Measurements from ENCODE around the gene PDE3B. TPM values are rescaled to one million over a fixed set of nuclear protein-coding genes. Genes with fewer than 3 reads are reported as not detected.

Gene PDE3B
- total RNA-seq, 1 experiment from 2014 or later: 6.7 TPM

DNA sequence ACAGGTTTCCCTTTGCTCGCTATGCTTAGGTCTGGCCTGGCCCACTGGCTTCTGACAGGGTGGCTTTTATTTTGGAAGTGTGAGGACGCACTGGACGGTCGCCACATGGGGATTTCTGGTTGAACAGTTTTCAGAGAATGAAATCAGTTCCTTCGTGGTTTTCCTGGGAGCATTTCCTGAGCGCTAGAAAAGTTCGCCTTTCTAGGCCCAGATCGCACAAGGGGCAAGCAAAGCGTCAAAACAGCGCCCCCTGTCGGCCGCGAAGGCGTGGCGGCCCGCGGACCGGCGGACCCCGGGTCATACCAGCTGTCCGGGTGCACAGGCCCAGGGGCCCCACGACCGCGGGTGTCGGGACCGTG, 261.1 kb downstream of the PDE3B start:
- Histone ChIP-seq H3K4me3 (replicated peaks in 1 of 2; ENCODE audit: low read depth in 1 of 2, low read length in 2 of 2) (no peak overlapping the region), H2AFZ (ENCODE audit: low read depth, low read length, poor library complexity, severe bottlenecking) (no peak overlapping the region), H3K79me2 (ENCODE audit: insufficient read depth, low read length) (no peaks in the 10 kb centered on the region), H3K9ac (ENCODE audit: low read length) (no peak overlapping the region), H3K4me2 (ENCODE audit: low read length) (no peak overlapping the region), H3K9me2 (ENCODE audit: insufficient read depth) (no peaks in the 10 kb centered on the region), H3K27me3 (ENCODE audit: insufficient read depth, low read length) (no peaks in the 10 kb centered on the region), H3K27ac (ENCODE audit: low read depth, low read length) (no peak overlapping the region), H4K20me1 (ENCODE audit: insufficient read depth) (no peaks in the 10 kb centered on the region), H3K36me3 (ENCODE audit: control insufficient read depth in 1 of 2, insufficient read depth in 2 of 2, low read length in 2 of 2) (no peaks in the 10 kb centered on the region), H3K4me1 (ENCODE audit: control insufficient read depth in 1 of 2, insufficient read depth in 2 of 2, low read length in 2 of 2) (peaks cover 3 to 14% of the 10 kb centered on the region in 2 experiments; a peak in 2 of 4 replicates), H3K9me3 (ENCODE audit: control insufficient read depth in 1 of 2, insufficient read depth in 1 of 2, low read depth in 1 of 2, low read length in 2 of 2) (no peaks in the 10 kb centered on the region)
- CTCF ChIA-PET: interaction anchor here (0.9 kb wide), 1 partner anchor 115 kb away, joined by 3 read pairs; no protein-coding TSS in a partner anchor
- BruUV-seq (replicated peaks): no TSS peak
- POLR2A ChIA-PET: no interaction called here
- TF ChIP-seq, protein P1, sequence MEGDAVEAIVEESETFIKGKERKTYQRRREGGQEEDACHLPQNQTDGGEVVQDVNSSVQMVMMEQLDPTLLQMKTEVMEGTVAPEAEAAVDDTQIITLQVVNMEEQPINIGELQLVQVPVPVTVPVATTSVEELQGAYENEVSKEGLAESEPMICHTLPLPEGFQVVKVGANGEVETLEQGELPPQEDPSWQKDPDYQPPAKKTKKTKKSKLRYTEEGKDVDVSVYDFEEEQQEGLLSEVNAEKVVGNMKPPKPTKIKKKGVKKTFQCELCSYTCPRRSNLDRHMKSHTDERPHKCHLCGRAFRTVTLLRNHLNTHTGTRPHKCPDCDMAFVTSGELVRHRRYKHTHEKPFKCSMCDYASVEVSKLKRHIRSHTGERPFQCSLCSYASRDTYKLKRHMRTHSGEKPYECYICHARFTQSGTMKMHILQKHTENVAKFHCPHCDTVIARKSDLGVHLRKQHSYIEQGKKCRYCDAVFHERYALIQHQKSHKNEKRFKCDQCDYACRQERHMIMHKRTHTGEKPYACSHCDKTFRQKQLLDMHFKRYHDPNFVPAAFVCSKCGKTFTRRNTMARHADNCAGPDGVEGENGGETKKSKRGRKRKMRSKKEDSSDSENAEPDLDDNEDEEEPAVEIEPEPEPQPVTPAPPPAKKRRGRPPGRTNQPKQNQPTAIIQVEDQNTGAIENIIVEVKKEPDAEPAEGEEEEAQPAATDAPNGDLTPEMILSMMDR (IDR thresholded peaks at IDR 0.05 in 2 of 3, conservative IDR thresholded peaks at IDR 0.05 in 1 of 3; ENCODE audit: borderline replicate concordance in 1 of 3, insufficient read depth in 1 of 3, low read depth in 2 of 3, low read length in 2 of 3): peak in 2 of 3 experiments; percentile 23 to 36; a peak in 3 of 6 replicates
- no peak for TF ChIP-seq SIN3A (IDR thresholded peaks at IDR 0.05; ENCODE audit: low read depth)
- ATAC-seq (no peak), DNase-seq (ENCODE audit: low read depth, low spot score) (no peak)
- RAD21 ChIA-PET (ENCODE audit: low non-redundant PET in 1 of 2, low total read pairs in 2 of 2, uncharacterized antibody in 2 of 2, unreplicated experiment in 2 of 2): no interaction called here
- intact Hi-C loops (cut with micrococcal nuclease): loop anchor here (10.0 kb wide), 2 partner anchors 1130 to 1700 kb away; no protein-coding TSS in a partner anchor

- no TSS peak for BruUV-seq (replicated peaks)
- CTCF ChIA-PET: interaction anchor here (3.6 kb wide), 1 partner anchor 115 kb away, joined by 306 read pairs; no protein-coding TSS in a partner anchor
- intact Hi-C loops (cut with micrococcal nuclease): loop anchor here (2.0 to 10.0 kb wide), 3 partner anchors 369 to 1699 kb away; no protein-coding TSS in a partner anchor
Observed at GRCh38 chr11:14905104-14906033, 261.8 kb downstream of the PDE3B start.

More at GRCh38 chr11:14905104-14906033, 261.8 kb downstream of the PDE3B start:
- H3K27me3 ChIP-seq (ENCODE audit: insufficient read depth, low read length): no peaks in the 10 kb centered on the region
- no peak overlapping the region for H3K4me2 ChIP-seq (ENCODE audit: low read length)
- TF ChIP-seq, protein P2, sequence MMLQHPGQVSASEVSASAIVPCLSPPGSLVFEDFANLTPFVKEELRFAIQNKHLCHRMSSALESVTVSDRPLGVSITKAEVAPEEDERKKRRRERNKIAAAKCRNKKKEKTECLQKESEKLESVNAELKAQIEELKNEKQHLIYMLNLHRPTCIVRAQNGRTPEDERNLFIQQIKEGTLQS (IDR thresholded peaks at IDR 0.05): no peak
- TF ChIP-seq, protein P1 (IDR thresholded peaks at IDR 0.05 in 2 of 3, conservative IDR thresholded peaks at IDR 0.05 in 1 of 3; ENCODE audit: borderline replicate concordance in 1 of 3, insufficient read depth in 1 of 3, low read depth in 2 of 3, low read length in 2 of 3): 0 out of 6 replicates have a peak, but pooled peaks of 1 of the 3 experiments have one; percentile 19
- TF ChIP-seq RAD21 (IDR thresholded peaks at IDR 0.05; ENCODE audit: low read depth): no peak
- ChIA-PET RAD21 (ENCODE audit: low non-redundant PET in 1 of 2, low total read pairs in 2 of 2, uncharacterized antibody in 2 of 2, unreplicated experiment in 2 of 2) (no interaction called here), POLR2A (no interaction called here)
- DNase-seq (ENCODE audit: low read depth, low spot score) (no peak), ATAC-seq (no peak)
- no peak overlapping the region for H3K9ac ChIP-seq (ENCODE audit: low read length)
- no peak overlapping the region for H2AFZ ChIP-seq (ENCODE audit: low read depth, low read length, poor library complexity, severe bottlenecking)
- no peaks in the 10 kb centered on the region for H3K79me2 ChIP-seq (ENCODE audit: insufficient read depth, low read length)
- H3K36me3 ChIP-seq (ENCODE audit: control insufficient read depth in 1 of 2, insufficient read depth in 2 of 2, low read length in 2 of 2): no peaks in the 10 kb centered on the region
- H3K9me2 ChIP-seq (ENCODE audit: insufficient read depth): no peaks in the 10 kb centered on the region
- no peak overlapping the region for H3K27ac ChIP-seq (ENCODE audit: low read depth, low read length)
- H3K4me3 ChIP-seq (replicated peaks in 1 of 2; ENCODE audit: low read depth in 1 of 2, low read length in 2 of 2): no peak overlapping the region
- H4K20me1 ChIP-seq (ENCODE audit: insufficient read depth): no peaks in the 10 kb centered on the region
- peaks cover 3 to 14% of the 10 kb centered on the region in 2 experiments; a peak in 2 of 4 replicates for H3K4me1 ChIP-seq (ENCODE audit: control insufficient read depth in 1 of 2, insufficient read depth in 2 of 2, low read length in 2 of 2)
- H3K9me3 ChIP-seq (ENCODE audit: control insufficient read depth in 1 of 2, insufficient read depth in 1 of 2, low read depth in 1 of 2, low read length in 2 of 2): no peaks in the 10 kb centered on the region
